Lower leg skin (tissue), 4 donors: ENCODE results near the gene MAN1C1. TPM values are rescaled to one million over a fixed set of nuclear protein-coding genes. Genes with fewer than 3 reads are reported as not detected.

ENCODE experiments used
- DNase-seq, 2 donors: peaks; one replicate each; pipeline ENCODE4 v3.0.0-alpha.2; 2019; ENCODE audit warnings: low spot score in 2 of 2
- H3K4me3 ChIP-seq: fragments of 200-600 bp; sonication (generic); 2 replicates; pipeline ENCODE4 v1.5.1; 2017; ENCODE audit warnings: mild to moderate bottlenecking, low read depth; ENCODE audit not compliant: poor library complexity, severe bottlenecking
- POLR2A ChIP-seq, 2 donors: fragments of 450-650 bp; IDR thresholded peaks; one replicate each; pipeline ENCODE4 v1.6.1; 2016 to 2017; ENCODE audit warnings: antibody characterized with exemption in 2 of 2, mild to moderate bottlenecking in 1 of 2, moderate library complexity in 1 of 2
- WGBS, 2 donors: methylation state at CpG; one replicate each; pipeline ENCODE4 v1.1.5; 2018; 5-methylcytosine and 5-hydroxymethylcytosine counted together
- intact Hi-C: fragments of 100-400 bp; cut with DNase I; formaldehyde crosslinking; loops from one replicate; pipeline ENCODE4 v1.15.0; 2023; ENCODE audit warnings: low total_unique reads
- total RNA-seq, 4 donors: library from RNA; depleted of rRNA; stranded (reverse); fragments of >200 nt; gene quantifications; one replicate each; pipeline ENCODE4 v1.1.0, GENCODE V29; 2016
- TF ChIP-seq, protein P1 (sequence below), 3 donors: fragments of 450-650 bp; IDR thresholded peaks; one replicate each; pipeline ENCODE4 v1.5.1; 2016; ENCODE audit warnings: antibody characterized with exemption in 3 of 3, mild to moderate bottlenecking in 3 of 3, moderate library complexity in 2 of 3

The MAN1C1 gene
- total RNA-seq, 4 donors from 2014 or later: 5.9 to 7.3 (median 6.6) TPM

DNA sequence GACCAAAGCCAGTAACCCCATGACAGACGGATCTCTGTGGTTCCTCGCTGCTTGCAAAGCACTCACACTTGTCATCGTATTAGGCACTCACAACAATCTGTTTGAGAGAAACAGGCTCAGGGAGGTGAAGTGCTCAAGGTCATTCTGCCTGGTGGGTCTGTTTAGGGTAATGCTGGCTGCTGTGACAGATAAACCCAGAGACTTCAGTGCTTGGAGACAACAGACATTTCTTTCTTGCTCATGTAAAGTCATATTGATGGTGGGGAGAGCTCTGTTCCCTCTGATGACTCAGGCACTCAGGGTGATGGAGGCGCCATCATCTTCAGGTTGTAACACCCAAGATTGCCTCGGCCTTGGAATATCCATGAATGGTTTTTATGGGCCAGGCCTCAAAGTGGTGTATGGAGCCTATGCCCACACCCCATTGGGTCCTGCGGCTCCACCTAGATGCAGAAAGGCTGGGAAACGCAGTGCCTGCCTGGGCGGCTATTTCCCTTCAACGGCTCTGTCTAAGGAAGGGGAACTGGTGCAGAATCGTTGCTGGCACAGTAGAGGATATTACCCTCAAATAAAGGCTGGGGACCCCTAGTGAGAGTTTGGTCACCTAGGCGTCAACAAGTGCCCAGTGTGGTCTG lies 111.8 kb downstream of the MAN1C1 start:
- WGBS, 2 donors: 71 to 80% methylated on average over 11 of the region's 11 CpGs
- no peak for TF ChIP-seq POLR2A (IDR thresholded peaks at IDR 0.05)
- TF ChIP-seq, protein P1, sequence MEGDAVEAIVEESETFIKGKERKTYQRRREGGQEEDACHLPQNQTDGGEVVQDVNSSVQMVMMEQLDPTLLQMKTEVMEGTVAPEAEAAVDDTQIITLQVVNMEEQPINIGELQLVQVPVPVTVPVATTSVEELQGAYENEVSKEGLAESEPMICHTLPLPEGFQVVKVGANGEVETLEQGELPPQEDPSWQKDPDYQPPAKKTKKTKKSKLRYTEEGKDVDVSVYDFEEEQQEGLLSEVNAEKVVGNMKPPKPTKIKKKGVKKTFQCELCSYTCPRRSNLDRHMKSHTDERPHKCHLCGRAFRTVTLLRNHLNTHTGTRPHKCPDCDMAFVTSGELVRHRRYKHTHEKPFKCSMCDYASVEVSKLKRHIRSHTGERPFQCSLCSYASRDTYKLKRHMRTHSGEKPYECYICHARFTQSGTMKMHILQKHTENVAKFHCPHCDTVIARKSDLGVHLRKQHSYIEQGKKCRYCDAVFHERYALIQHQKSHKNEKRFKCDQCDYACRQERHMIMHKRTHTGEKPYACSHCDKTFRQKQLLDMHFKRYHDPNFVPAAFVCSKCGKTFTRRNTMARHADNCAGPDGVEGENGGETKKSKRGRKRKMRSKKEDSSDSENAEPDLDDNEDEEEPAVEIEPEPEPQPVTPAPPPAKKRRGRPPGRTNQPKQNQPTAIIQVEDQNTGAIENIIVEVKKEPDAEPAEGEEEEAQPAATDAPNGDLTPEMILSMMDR (IDR thresholded peaks at IDR 0.05): no peak
- DNase-seq: no peak
- intact Hi-C loops: no loop called here
- no peak overlapping the region for H3K4me3 ChIP-seq

DNA sequence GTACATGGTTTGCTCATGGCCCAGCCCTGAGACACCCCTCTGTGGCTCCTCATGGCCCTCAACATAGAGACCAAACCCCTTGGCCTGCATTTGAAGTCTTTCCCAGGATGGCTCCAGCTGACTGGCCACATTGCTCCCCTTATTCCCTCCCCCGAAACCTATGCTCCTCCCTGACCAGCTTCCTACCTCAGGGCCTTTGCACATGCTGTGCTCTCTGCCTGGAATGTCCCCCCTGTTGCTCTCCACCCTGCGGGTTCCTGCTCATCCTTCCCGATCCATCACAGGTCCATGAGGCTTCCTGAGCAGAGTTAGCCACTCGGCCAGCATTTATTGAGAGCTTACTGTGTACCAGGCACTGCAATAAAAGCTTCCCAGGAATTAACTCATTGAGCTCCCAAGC lies 112.5 kb downstream of the MAN1C1 start:
- 96 to 98% methylated on average over 4 of the region's 4 CpGs for WGBS, 2 donors
- DNase-seq: no peak
- intact Hi-C loops: no loop called here
- no peak overlapping the region for H3K4me3 ChIP-seq
- no peak for TF ChIP-seq POLR2A (IDR thresholded peaks at IDR 0.05)
- TF ChIP-seq, protein P1 (IDR thresholded peaks at IDR 0.05): no peak

DNA sequence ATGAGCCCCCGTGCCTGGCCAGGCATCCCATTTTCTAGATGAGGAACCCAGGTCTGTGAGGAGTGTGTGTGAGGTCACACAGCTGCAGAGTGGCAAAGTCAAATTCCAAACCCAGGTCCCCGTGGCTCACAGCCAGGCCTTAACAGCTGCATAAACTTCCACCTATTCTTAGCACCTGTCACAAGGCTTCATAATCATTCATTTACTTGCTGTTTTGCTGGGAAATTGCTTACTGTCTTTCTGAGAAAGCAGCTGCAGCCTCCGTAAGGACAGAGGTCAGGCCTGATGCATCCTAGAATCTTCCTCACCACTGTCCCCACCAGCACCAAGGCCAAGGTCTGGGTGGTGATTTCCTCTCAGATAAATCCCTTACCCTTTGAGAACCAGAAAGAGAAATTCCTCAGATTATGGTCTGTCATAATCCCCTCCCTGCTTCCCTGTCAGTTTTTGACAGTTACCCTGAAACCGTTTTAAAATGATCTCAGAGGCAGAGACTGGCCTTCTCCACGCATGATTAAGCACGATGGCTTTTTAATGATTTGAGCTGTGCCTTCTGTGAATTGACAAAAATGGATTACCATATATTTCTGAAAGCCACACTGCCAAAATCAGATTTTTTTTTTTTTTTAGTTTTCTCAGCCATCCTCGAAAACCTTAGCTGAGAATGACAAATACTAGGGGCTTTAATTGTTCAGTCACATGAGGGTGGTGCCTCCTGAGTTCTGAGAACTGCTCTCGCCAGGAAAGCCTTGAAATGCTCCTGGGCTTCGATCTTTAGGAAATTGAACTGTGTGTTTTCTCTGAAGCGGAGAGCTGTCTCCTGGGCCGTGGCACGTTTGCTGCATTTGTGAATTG lies 113.4 kb downstream of the MAN1C1 start:
- 69 to 79% methylated on average over 12 of the region's 12 CpGs for WGBS, 2 donors
- TF ChIP-seq, protein P1 (IDR thresholded peaks at IDR 0.05): no peak
- TF ChIP-seq POLR2A (IDR thresholded peaks at IDR 0.05): no peak
- no peak overlapping the region for H3K4me3 ChIP-seq
- DNase-seq: no peak
- intact Hi-C loops: no loop called here

DNA sequence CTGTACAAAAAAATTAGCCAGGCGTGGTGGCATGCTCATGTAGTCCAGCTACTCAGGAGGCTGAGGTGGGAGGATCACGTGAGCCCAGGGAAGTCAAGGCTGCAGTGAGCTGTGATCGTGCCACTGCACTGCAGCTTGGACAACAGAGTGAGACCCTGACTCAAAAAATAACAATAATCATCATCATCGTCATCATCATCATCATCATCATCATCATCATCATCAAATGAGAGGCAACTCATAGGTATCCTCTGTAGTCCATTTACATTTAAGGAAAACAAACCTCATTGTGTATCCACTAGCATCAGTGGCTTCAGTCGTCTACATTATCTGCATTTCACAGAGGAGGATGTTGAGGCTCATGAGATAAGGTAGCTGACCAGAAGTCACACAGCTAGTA lies 114.6 kb downstream of the MAN1C1 start:
- intact Hi-C loops: no loop called here
- H3K4me3 ChIP-seq: no peak overlapping the region
- DNase-seq: no peak
- 92 to 95% methylated on average over 5 of the region's 5 CpGs for WGBS, 2 donors
- no peak for TF ChIP-seq POLR2A (IDR thresholded peaks at IDR 0.05)
- TF ChIP-seq, protein P1 (IDR thresholded peaks at IDR 0.05): no peak

DNA sequence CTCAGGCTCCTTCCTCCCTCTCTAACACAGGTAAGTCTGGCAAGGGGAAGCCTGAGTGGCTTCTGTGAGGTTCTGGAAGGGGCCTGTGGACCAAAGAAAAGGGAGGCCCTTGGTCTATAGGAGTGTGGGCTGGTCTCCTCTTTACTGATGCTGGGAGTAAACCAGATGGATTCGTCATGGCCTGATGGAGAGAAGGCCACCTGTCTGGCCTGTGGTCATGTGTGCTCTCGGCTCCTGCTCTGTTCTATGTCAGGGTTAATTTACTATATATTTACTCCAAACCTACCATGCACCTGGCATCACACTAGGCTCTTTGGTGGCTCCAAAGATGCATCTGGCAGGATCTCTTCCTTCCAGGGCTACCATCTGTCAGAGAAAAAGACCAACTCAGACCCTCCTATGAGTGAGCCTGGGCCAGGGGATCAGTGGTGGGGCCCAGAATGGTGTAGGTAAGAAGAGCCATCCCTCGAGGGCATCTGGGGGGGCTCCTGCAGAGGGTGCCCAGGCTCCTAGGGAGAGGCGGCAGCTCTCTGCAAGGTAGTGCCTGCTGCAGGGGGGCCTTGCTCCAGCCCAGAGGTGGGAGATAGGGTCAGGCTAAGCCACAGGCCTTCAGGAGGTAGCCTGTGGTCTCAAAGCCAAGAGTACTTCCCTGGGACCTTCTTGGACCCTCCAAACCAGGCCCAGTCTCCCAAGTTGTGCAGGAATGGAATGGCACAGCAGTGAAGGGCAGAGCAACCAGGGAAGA lies 115.2 kb downstream of the MAN1C1 start:
- TF ChIP-seq POLR2A (IDR thresholded peaks at IDR 0.05): no peak
- TF ChIP-seq, protein P1 (IDR thresholded peaks at IDR 0.05): no peak
- intact Hi-C loops: no loop called here
- WGBS, 2 donors: 100% methylated on average over 4 of the region's 4 CpGs
- no peak for DNase-seq
- no peak overlapping the region for H3K4me3 ChIP-seq
